Measurements from ENCODE around the gene ZP2. TPM values are rescaled to one million over a fixed set of nuclear protein-coding genes. Genes with fewer than 3 reads are reported as not detected.

Gene ZP2
- total RNA-seq (2022; extraction: Qiagen RNA extraction; ENCODE audit: low read depth) = not detected in 5 replicates

GRCh38 chr16:21211486-21211885, at the start of gene ZP2:
TSS of gene ZP2 (minus strand) at chr16:21211574. CDS start at chr16:21211547, 27 bp downstream.

GRCh38 chr16:21233521-21234150, 22.3 kb upstream of the ZP2 start, which contains the start of gene ANKS4B:
TSS of gene ANKS4B (plus strand) at chr16:21233699. CDS start at chr16:21233738, 39 bp downstream.

GRCh38 chr16:21158208-21159110, 52.9 kb downstream of the ZP2 start, which contains the start of gene LDAF1:
TSS of gene LDAF1 (plus strand) at chr16:21158674. CDS start at chr16:21161183, 2,509 bp downstream.

GRCh38 chr16:21150375-21151001, 60.9 kb downstream of the ZP2 start, which contains the start of gene DNAH3:
TSS of gene DNAH3 (minus strand) at chr16:21150846. CDS start at chr16:21150319, 527 bp downstream.

Other genes with a start within 250 kb of the ZP2 start
- 0.07 to 0.17 TPM (median 0.13 TPM) in 5 replicates for gene DNAH3, start 60.7 kb downstream of the ZP2 start, total RNA-seq (2022; extraction: Qiagen RNA extraction; ENCODE audit: low read depth)
- 18.3 to 25.0 TPM (median 19.7 TPM) in 5 replicates for gene LDAF1, start 52.9 kb downstream of the ZP2 start, total RNA-seq (2022; extraction: Qiagen RNA extraction; ENCODE audit: low read depth)
- gene ANKS4B, start 22.1 kb upstream of the ZP2 start, total RNA-seq (2022; extraction: Qiagen RNA extraction; ENCODE audit: low read depth) = 0.07 to 0.16 TPM (median 0.09 TPM) in 5 replicates
- gene CRYM, start 66.7 kb upstream of the ZP2 start, total RNA-seq (2022; extraction: Qiagen RNA extraction; ENCODE audit: low read depth) = 1.0 to 2.0 TPM (median 1.8 TPM) in 5 replicates

Data from A549 treated with RU486 at 1 μM for 4 hours (cell line).